A673 (cell line): ENCODE results near the gene PRR5L. TPM values are rescaled to one million over a fixed set of nuclear protein-coding genes. Genes with fewer than 3 reads are reported as not detected.

Experiments
- BruUV-seq: library from RNA; stranded (reverse); fragments of 400-500 nt; replicated peaks from 2 replicates; lab custom pipeline; 2021; lab: Mats Ljungman, UMichigan
- CTCF ChIA-PET: fragments of 300-600 bp; sonication (Branson Sonifier 250); formaldehyde crosslinking; loops from one replicate; lab custom pipeline; 2022; ENCODE audit warnings: antibody characterized with exemption; lab: Charles Lee
- POLR2A ChIA-PET: fragments of 300-600 bp; sonication (Branson Sonifier 250); formaldehyde crosslinking; loops from one replicate; lab custom pipeline; 2022; ENCODE audit warnings: antibody characterized with exemption; ENCODE audit not compliant: low non-redundant PET; lab: Charles Lee
- DNase-seq: peaks from one replicate; pipeline ENCODE4 v3.0.0-alpha.2; 2015; ENCODE audit warnings: low spot score
- H3K27ac ChIP-seq: fragments of 200-600 bp; sonication (generic); 2 replicates; pipeline ENCODE4 v1.5.1; 2016; ENCODE audit warnings: mixed run types, low read depth, mild to moderate bottlenecking, mixed read lengths, antibody characterized with exemption, low read length; ENCODE audit not compliant: poor library complexity, severe bottlenecking
- H3K27me3 ChIP-seq: fragments of 200-600 bp; sonication (generic); replicated peaks from 2 replicates; pipeline ENCODE4 v1.6.1; 2017; ENCODE audit warnings: mixed run types, low read depth, mild to moderate bottlenecking, mixed read lengths, antibody characterized with exemption, low read length; ENCODE audit not compliant: insufficient read depth, poor library complexity
- H3K36me3 ChIP-seq: fragments of 200-600 bp; sonication (generic); 2 replicates; pipeline ENCODE4 v1.6.1; 2016; ENCODE audit warnings: mixed run types, mild to moderate bottlenecking, mixed read lengths, antibody characterized with exemption, low read length; ENCODE audit not compliant: insufficient read depth, poor library complexity, severe bottlenecking
- H3K4me1 ChIP-seq: fragments of 200-600 bp; sonication (generic); 2 replicates; pipeline ENCODE4 v1.6.1; 2017; ENCODE audit warnings: mixed run types, mild to moderate bottlenecking, mixed read lengths, antibody characterized with exemption, low read length; ENCODE audit not compliant: insufficient read depth, poor library complexity, severe bottlenecking
- H3K4me3 ChIP-seq: fragments of 200-600 bp; sonication (generic); 2 replicates; pipeline ENCODE4 v1.5.1; 2016; ENCODE audit warnings: low read depth, mixed run types, mild to moderate bottlenecking, mixed read lengths, low read length; ENCODE audit not compliant: poor library complexity, severe bottlenecking
- H3K9me3 ChIP-seq: fragments of 200-600 bp; sonication (generic); 2 replicates; pipeline ENCODE4 v1.6.1; 2016; ENCODE audit warnings: mixed run types, low read depth, mild to moderate bottlenecking, mixed read lengths, antibody characterized with exemption, low read length; ENCODE audit not compliant: poor library complexity, severe bottlenecking
- CTCF ChIP-seq: fragments of 300-800, 200-600 bp; sonication (generic); conservative IDR thresholded peaks from 2 replicates; pipeline ENCODE4 v1.5.1; 2017; ENCODE audit warnings: low read depth, mild to moderate bottlenecking, antibody characterized with exemption, low read length, moderate library complexity, mixed read lengths
- EZH2 ChIP-seq: fragments of 200-600 bp; sonication (generic); IDR thresholded peaks from 2 replicates; pipeline ENCODE4 v1.6.1; 2017; ENCODE audit warnings: borderline replicate concordance, low read depth, mild to moderate bottlenecking, mixed read lengths, antibody characterized with exemption, low read length; ENCODE audit not compliant: poor library complexity, severe bottlenecking
- intact Hi-C: fragments of 100-400 bp; cut with micrococcal nuclease; formaldehyde crosslinking; loops from one replicate; pipeline ENCODE4 v1.10.0; 2022; ENCODE audit not compliant: unreplicated experiment
- total RNA-seq: library from RNA; stranded (reverse); gene quantifications from 2 replicates; pipeline ENCODE4 v1.2.3, GENCODE V29; 2021

The PRR5L gene
- total RNA-seq, 1 experiment from 2014 or later = 102 TPM

- ChIA-PET CTCF (no interaction called here), POLR2A (interaction anchor here (0.6 kb wide), 1 partner anchor 21 kb away, joined by 3 read pairs; no protein-coding TSS in a partner anchor)
- no peak overlapping the region for H3K27ac ChIP-seq
- no peaks in the 10 kb centered on the region for H3K4me1 ChIP-seq
- no TSS peak for BruUV-seq
- H3K27me3 ChIP-seq = no peaks in the 10 kb centered on the region
- H3K36me3 ChIP-seq = no peaks in the 10 kb centered on the region
- no peak for DNase-seq
- H3K4me3 ChIP-seq = no peak overlapping the region
- no peak for TF ChIP-seq EZH2
- no peak for TF ChIP-seq CTCF
- intact Hi-C loops = no loop called here
- H3K9me3 ChIP-seq = no peaks in the 10 kb centered on the region
Measured at GRCh38 chr11:36346562-36347383, 50.7 kb downstream of the PRR5L start.

- BruUV-seq = no TSS peak
- CTCF ChIA-PET = no interaction called here
- Histone ChIP-seq H3K27ac (no peak overlapping the region), H3K4me3 (no peak overlapping the region), H3K27me3 (no peaks in the 10 kb centered on the region), H3K36me3 (no peaks in the 10 kb centered on the region), H3K9me3 (no peaks in the 10 kb centered on the region), H3K4me1 (no peaks in the 10 kb centered on the region)
- intact Hi-C loops = no loop called here
- POLR2A ChIA-PET = no interaction called here
- DNase-seq = no peak
- TF ChIP-seq EZH2 (no peak), CTCF (no peak)
Measured at GRCh38 chr11:36347384-36347906, 51.4 kb downstream of the PRR5L start.

GRCh38 chr11:36349351-36350136, 53.5 kb downstream of the PRR5L start:
- H3K36me3 ChIP-seq = no peaks in the 10 kb centered on the region
- TF ChIP-seq CTCF (no peak), EZH2 (no peak)
- H3K27me3 ChIP-seq = no peaks in the 10 kb centered on the region
- intact Hi-C loops = no loop called here
- H3K27ac ChIP-seq = no peak overlapping the region
- no peak for DNase-seq
- H3K4me1 ChIP-seq = no peaks in the 10 kb centered on the region
- ChIA-PET CTCF (no interaction called here), POLR2A (no interaction called here)
- no peak overlapping the region for H3K4me3 ChIP-seq
- BruUV-seq = no TSS peak
- H3K9me3 ChIP-seq = no peaks in the 10 kb centered on the region
